PFSK-1 (cell line): Measurements from ENCODE around the gene RYR3.

Source experiments
- FOXP2 ChIP-seq: optimal IDR thresholded peaks from 2 replicates; pipeline ENCODE3; 2011; ENCODE audit warnings: borderline replicate concordance, control low read depth, inconsistent platforms; ENCODE audit not compliant: insufficient read depth; ENCODE audit errors: extremely low read length, extremely low read depth
- POLR2AphosphoS5 ChIP-seq: IDR thresholded peaks from 2 replicates; pipeline ENCODE4 v1.6.1; 2012; ENCODE audit warnings: low read depth, mild to moderate bottlenecking, control low read depth, low read length, moderate library complexity
- SIN3A ChIP-seq: IDR thresholded peaks from 2 replicates; pipeline ENCODE4 v1.6.1; 2012; ENCODE audit warnings: mild to moderate bottlenecking, low read length, moderate library complexity, borderline replicate concordance; ENCODE audit not compliant: insufficient read depth
- TAF1 ChIP-seq: IDR thresholded peaks from 2 replicates; pipeline ENCODE4 v1.6.1; 2012; ENCODE audit warnings: low read length, control low read depth, borderline replicate concordance; ENCODE audit not compliant: insufficient read depth
- TF ChIP-seq, protein P1 (sequence below), 2 experiments: IDR thresholded peaks; 2 replicates each; pipeline versions ENCODE4 v1.6.1 to v1.8.0; 2011 to 2012; ENCODE audit warnings: low read depth in 2 of 2, low read length in 2 of 2, control low read depth in 1 of 2, inconsistent platforms in 1 of 2, mild to moderate bottlenecking in 1 of 2, moderate library complexity in 1 of 2; ENCODE audit not compliant: insufficient read depth in 1 of 2

Gene RYR3

GRCh38 chr15:33766389-33766788 lies 455.6 kb downstream of the RYR3 start:
- TF ChIP-seq POLR2AphosphoS5 = no peak
- TF ChIP-seq SIN3A = no peak
- TF ChIP-seq FOXP2 = no peak
- no peak for TF ChIP-seq TAF1
- TF ChIP-seq, protein P1, sequence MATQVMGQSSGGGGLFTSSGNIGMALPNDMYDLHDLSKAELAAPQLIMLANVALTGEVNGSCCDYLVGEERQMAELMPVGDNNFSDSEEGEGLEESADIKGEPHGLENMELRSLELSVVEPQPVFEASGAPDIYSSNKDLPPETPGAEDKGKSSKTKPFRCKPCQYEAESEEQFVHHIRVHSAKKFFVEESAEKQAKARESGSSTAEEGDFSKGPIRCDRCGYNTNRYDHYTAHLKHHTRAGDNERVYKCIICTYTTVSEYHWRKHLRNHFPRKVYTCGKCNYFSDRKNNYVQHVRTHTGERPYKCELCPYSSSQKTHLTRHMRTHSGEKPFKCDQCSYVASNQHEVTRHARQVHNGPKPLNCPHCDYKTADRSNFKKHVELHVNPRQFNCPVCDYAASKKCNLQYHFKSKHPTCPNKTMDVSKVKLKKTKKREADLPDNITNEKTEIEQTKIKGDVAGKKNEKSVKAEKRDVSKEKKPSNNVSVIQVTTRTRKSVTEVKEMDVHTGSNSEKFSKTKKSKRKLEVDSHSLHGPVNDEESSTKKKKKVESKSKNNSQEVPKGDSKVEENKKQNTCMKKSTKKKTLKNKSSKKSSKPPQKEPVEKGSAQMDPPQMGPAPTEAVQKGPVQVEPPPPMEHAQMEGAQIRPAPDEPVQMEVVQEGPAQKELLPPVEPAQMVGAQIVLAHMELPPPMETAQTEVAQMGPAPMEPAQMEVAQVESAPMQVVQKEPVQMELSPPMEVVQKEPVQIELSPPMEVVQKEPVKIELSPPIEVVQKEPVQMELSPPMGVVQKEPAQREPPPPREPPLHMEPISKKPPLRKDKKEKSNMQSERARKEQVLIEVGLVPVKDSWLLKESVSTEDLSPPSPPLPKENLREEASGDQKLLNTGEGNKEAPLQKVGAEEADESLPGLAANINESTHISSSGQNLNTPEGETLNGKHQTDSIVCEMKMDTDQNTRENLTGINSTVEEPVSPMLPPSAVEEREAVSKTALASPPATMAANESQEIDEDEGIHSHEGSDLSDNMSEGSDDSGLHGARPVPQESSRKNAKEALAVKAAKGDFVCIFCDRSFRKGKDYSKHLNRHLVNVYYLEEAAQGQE (IDR thresholded peaks at IDR 0.05; ENCODE audit: insufficient read depth in 1 of 2, low read depth in 2 of 2, low read length in 2 of 2) = no peak

GRCh38 chr15:33768670-33769190 lies 458.0 kb downstream of the RYR3 start:
- TF ChIP-seq, protein P1 (IDR thresholded peaks at IDR 0.05; ENCODE audit: insufficient read depth in 1 of 2, low read depth in 2 of 2, low read length in 2 of 2) = no peak
- no peak for TF ChIP-seq POLR2AphosphoS5
- no peak for TF ChIP-seq SIN3A
- no peak for TF ChIP-seq FOXP2
- no peak for TF ChIP-seq TAF1

GRCh38 chr15:33773969-33774368 lies 463.2 kb downstream of the RYR3 start:
- TF ChIP-seq SIN3A (no peak), FOXP2 (no peak), TAF1 (no peak), POLR2AphosphoS5 (no peak)
- TF ChIP-seq, protein P1 (IDR thresholded peaks at IDR 0.05; ENCODE audit: insufficient read depth in 1 of 2, low read depth in 2 of 2, low read length in 2 of 2) = no peak

DNA sequence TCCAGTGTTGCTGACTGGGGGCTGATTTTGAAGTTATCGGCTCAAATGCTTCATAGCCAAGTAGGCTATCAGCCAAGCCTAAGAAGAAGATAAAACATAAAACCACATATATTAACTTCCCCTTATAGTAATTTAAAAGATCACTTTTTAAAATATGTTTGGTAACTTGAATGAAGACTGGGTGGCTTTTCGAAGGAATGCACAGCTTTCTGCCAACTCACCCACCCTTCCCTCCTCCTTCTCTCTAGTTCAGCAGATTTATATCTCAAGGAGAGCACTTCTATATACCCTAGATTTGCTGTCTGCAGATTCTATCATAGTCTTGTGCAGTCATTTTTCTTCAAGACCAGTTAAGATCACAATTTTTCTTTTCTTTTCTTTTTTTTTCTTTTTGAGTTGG lies 468.1 kb downstream of the RYR3 start:
- TF ChIP-seq SIN3A = no peak
- TF ChIP-seq POLR2AphosphoS5 = no peak
- TF ChIP-seq, protein P1 (IDR thresholded peaks at IDR 0.05; ENCODE audit: insufficient read depth in 1 of 2, low read depth in 2 of 2, low read length in 2 of 2) = no peak
- TF ChIP-seq FOXP2 = no peak
- no peak for TF ChIP-seq TAF1
